ENCODE results near the gene CABS1.

The CABS1 gene

GRCh38 chr4:70334681-70335080 lies at the start of gene CABS1:
Gene CABS1, plus strand, starts transcription at chr4:70334981. Its CDS starts 59 bp downstream, at chr4:70335040.
- TF ChIP-seq CTCF (IDR thresholded peaks at IDR 0.05; ENCODE audit: borderline replicate concordance, insufficient read depth, low read depth, low read length): no peak
- H3K4me3 ChIP-seq (ENCODE audit: low read depth, low read length): no peak within 1 kb of the TSS

GRCh38 chr4:70288651-70289050 lies 46.1 kb upstream of the CABS1 start:
- no peak overlapping the region for H3K4me3 ChIP-seq (ENCODE audit: low read depth, low read length)
- TF ChIP-seq CTCF (IDR thresholded peaks at IDR 0.05; ENCODE audit: borderline replicate concordance, insufficient read depth, low read depth, low read length): no peak

GRCh38 chr4:70291341-70291740 lies 43.4 kb upstream of the CABS1 start:
- no peak for TF ChIP-seq CTCF (IDR thresholded peaks at IDR 0.05; ENCODE audit: borderline replicate concordance, insufficient read depth, low read depth, low read length)
- no peak overlapping the region for H3K4me3 ChIP-seq (ENCODE audit: low read depth, low read length)

- TF ChIP-seq CTCF (IDR thresholded peaks at IDR 0.05; ENCODE audit: borderline replicate concordance, insufficient read depth, low read depth, low read length): no peak
Observed at GRCh38 chr4:70297576-70297975, 37.2 kb upstream of the CABS1 start.

GRCh38 chr4:70298051-70298450 lies 36.7 kb upstream of the CABS1 start:
- no peak overlapping the region for H3K4me3 ChIP-seq (ENCODE audit: low read depth, low read length)
- no peak for TF ChIP-seq CTCF (IDR thresholded peaks at IDR 0.05; ENCODE audit: borderline replicate concordance, insufficient read depth, low read depth, low read length)

More at GRCh38 chr4:70297576-70297975, 37.2 kb upstream of the CABS1 start:
- no peak overlapping the region for H3K4me3 ChIP-seq (ENCODE audit: low read depth, low read length)

- H3K4me3 ChIP-seq (ENCODE audit: low read depth, low read length): no peak overlapping the region
- no peak for TF ChIP-seq CTCF (IDR thresholded peaks at IDR 0.05; ENCODE audit: borderline replicate concordance, insufficient read depth, low read depth, low read length)
Observed at GRCh38 chr4:70299643-70300042, 35.1 kb upstream of the CABS1 start.

GRCh38 chr4:70300215-70300614 lies 34.6 kb upstream of the CABS1 start:
- no peak overlapping the region for H3K4me3 ChIP-seq (ENCODE audit: low read depth, low read length)
- no peak for TF ChIP-seq CTCF (IDR thresholded peaks at IDR 0.05; ENCODE audit: borderline replicate concordance, insufficient read depth, low read depth, low read length)
